ENCODE data around the gene KYNU.

DNA sequence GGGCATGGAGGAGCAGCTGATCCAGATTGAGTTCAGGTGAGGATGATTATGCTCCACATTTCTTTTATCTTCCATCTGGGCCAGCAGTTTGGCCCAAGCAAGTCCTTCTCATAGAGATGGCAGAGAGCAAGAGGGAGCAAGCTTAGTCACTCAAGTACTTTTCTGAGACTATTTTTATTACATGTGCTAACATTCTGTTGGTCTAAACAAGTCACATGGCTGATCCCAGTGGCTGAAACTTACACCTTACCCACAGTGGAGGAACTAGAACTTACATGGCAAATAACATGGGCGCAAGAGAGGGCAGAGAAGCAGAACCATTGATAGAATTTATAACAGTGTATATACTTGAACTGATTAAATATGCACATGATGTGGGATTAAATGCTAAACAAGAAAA, 105.7 kb downstream of the KYNU start:
- TF ChIP-seq, protein P1, sequence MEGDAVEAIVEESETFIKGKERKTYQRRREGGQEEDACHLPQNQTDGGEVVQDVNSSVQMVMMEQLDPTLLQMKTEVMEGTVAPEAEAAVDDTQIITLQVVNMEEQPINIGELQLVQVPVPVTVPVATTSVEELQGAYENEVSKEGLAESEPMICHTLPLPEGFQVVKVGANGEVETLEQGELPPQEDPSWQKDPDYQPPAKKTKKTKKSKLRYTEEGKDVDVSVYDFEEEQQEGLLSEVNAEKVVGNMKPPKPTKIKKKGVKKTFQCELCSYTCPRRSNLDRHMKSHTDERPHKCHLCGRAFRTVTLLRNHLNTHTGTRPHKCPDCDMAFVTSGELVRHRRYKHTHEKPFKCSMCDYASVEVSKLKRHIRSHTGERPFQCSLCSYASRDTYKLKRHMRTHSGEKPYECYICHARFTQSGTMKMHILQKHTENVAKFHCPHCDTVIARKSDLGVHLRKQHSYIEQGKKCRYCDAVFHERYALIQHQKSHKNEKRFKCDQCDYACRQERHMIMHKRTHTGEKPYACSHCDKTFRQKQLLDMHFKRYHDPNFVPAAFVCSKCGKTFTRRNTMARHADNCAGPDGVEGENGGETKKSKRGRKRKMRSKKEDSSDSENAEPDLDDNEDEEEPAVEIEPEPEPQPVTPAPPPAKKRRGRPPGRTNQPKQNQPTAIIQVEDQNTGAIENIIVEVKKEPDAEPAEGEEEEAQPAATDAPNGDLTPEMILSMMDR (IDR thresholded peaks at IDR 0.05): no peak
- TF ChIP-seq POLR2A (IDR thresholded peaks at IDR 0.05): no peak
- TF ChIP-seq EP300 (IDR thresholded peaks at IDR 0.05): no peak

Measured in tibial nerve (tissue), 4 donors.